Colonic mucosa (tissue), 4 donors: ENCODE results near the gene HDGFL2. TPM values are rescaled to one million over a fixed set of nuclear protein-coding genes. Genes with fewer than 3 reads are reported as not detected.

ENCODE experiments used
- DNase-seq: peaks from one replicate; pipeline ENCODE4 v3.0.0-alpha.2; 2020
- H3K27ac ChIP-seq: fragments of 200-600 bp; one replicate; pipeline ENCODE4 v1.8.0; 2021
- H3K27me3 ChIP-seq: fragments of 200-600 bp; one replicate; pipeline ENCODE4 v1.8.0; 2021
- H3K36me3 ChIP-seq: fragments of 200-600 bp; one replicate; pipeline ENCODE4 v1.8.0; 2021
- H3K4me1 ChIP-seq: fragments of 200-600 bp; one replicate; pipeline ENCODE4 v1.8.0; 2021; ENCODE audit warnings: mild to moderate bottlenecking
- H3K4me3 ChIP-seq: fragments of 200-600 bp; one replicate; pipeline ENCODE4 v1.8.0; 2021
- H3K9ac ChIP-seq, 2 donors: one replicate each; pipeline ENCODE4 v1.7.0; 2013; ENCODE audit warnings: control low read depth in 2 of 2, low read depth in 2 of 2, low read length in 2 of 2
- H3K9me3 ChIP-seq: fragments of 200-600 bp; one replicate; pipeline ENCODE4 v1.8.0; 2021
- CTCF ChIP-seq: fragments of 200-600 bp; IDR thresholded peaks from one replicate; pipeline ENCODE4 v1.8.0; 2022; ENCODE audit warnings: antibody characterized with exemption, mild to moderate bottlenecking
- intact Hi-C: fragments of 100-400 bp; cut with DNase I; formaldehyde crosslinking; loops from one replicate; pipeline ENCODE4 v1.14.1; 2022
- total RNA-seq, 2 donors: library from RNA; stranded (reverse); fragmentation: NEBNext Ultra II Directional in 1 of 2; extraction: Animal tissue kit (Norgen Biotek cat#: 25700) in 1 of 2; gene quantifications; one replicate each; pipeline ENCODE4 v1.2.1, GENCODE V29; 2021
- donor health status: healthy.
- donor health status: DM: no; HTN: no; CAD: no.
- donor health status: DM: no; HTN: no; CAD: no.

The HDGFL2 gene
- total RNA-seq: 10 to 100 TPM; 32.7 to 55.0 TPM

- no peak for DNase-seq
- Histone ChIP-seq H3K4me1 (no peaks in the 10 kb centered on the region), H3K36me3 (no peaks in the 10 kb centered on the region), H3K9me3 (no peaks in the 10 kb centered on the region), H3K27ac (peak within 1 kb of the TSS; percentile 96), H3K27me3 (no peaks in the 10 kb centered on the region), H3K9ac (peak within 1 kb of the TSS; percentile 79 to 87), H3K4me3 (peak within 1 kb of the TSS; percentile 99)
- intact Hi-C loops: no loop called here
- TF ChIP-seq CTCF: no peak
These were observed at the start of gene HDGFL2 for GRCh38 chr19:4472174-4472974. Gene HDGFL2, plus strand, starts transcription at chr19:4472297. Its CDS starts 54 bp downstream, at chr19:4472351.

GRCh38 chr19:4423416-4424126, 48.5 kb upstream of the HDGFL2 start:
- no peak for TF ChIP-seq CTCF
- H3K9ac ChIP-seq: no peak overlapping the region
- intact Hi-C loops: no loop called here

GRCh38 chr19:4425537-4425936, 46.6 kb upstream of the HDGFL2 start:
- DNase-seq: no peak
- H3K4me3 ChIP-seq: no peak overlapping the region
- no peaks in the 10 kb centered on the region for H3K36me3 ChIP-seq
- no peaks in the 10 kb centered on the region for H3K9me3 ChIP-seq
- H3K4me1 ChIP-seq: no peaks in the 10 kb centered on the region
- intact Hi-C loops: no loop called here
- TF ChIP-seq CTCF: no peak
- H3K27me3 ChIP-seq: no peaks in the 10 kb centered on the region
- H3K27ac ChIP-seq: no peak overlapping the region
- no peak overlapping the region for H3K9ac ChIP-seq

More at GRCh38 chr19:4423416-4424126, 48.5 kb upstream of the HDGFL2 start:
- no peak overlapping the region for H3K27ac ChIP-seq
- no peaks in the 10 kb centered on the region for H3K4me1 ChIP-seq
- no peaks in the 10 kb centered on the region for H3K9me3 ChIP-seq
- DNase-seq: no peak
- no peak overlapping the region for H3K4me3 ChIP-seq
- no peaks in the 10 kb centered on the region for H3K36me3 ChIP-seq
- H3K27me3 ChIP-seq: no peaks in the 10 kb centered on the region

- DNase-seq: no peak
These were observed 43.6 kb upstream of the HDGFL2 start for GRCh38 chr19:4428326-4428975.

More at GRCh38 chr19:4428326-4428975, 43.6 kb upstream of the HDGFL2 start:
- intact Hi-C loops: no loop called here
- no peaks in the 10 kb centered on the region for H3K27me3 ChIP-seq
- no peak overlapping the region for H3K27ac ChIP-seq
- H3K9ac ChIP-seq: no peak overlapping the region
- no peak for TF ChIP-seq CTCF
- H3K9me3 ChIP-seq: no peaks in the 10 kb centered on the region
- H3K36me3 ChIP-seq: no peaks in the 10 kb centered on the region
- H3K4me3 ChIP-seq: no peak overlapping the region
- no peaks in the 10 kb centered on the region for H3K4me1 ChIP-seq
